NCI-H2081 treated with DMSO at 0.1 percent for 48 hours (cell line): ENCODE results near the gene TMPRSS7.
"Not testable (repeated sequence)": the region's sequence is repeated elsewhere in the genome, so short reads cannot be mapped to it uniquely, and the experiment has no call there.

Source experiments
- DNase-seq: peaks from one replicate; lab custom pipeline; 2025; lab: John Stamatoyannopoulos, UW

Gene TMPRSS7

GRCh38 chr3:112013058-112013783 lies 21.3 kb upstream of the TMPRSS7 start:
- no peak for DNase-seq

GRCh38 chr3:112013784-112014143 lies 20.8 kb upstream of the TMPRSS7 start:
- no peak for DNase-seq

- no peak for DNase-seq
Measured at GRCh38 chr3:112017091-112017490, 17.4 kb upstream of the TMPRSS7 start.

GRCh38 chr3:112018712-112019111 lies 15.8 kb upstream of the TMPRSS7 start:
- DNase-seq = no peak

- no peak for DNase-seq
Measured at GRCh38 chr3:112019716-112020115, 14.8 kb upstream of the TMPRSS7 start.

- DNase-seq = no peak
Measured at GRCh38 chr3:112020674-112021085, 13.9 kb upstream of the TMPRSS7 start.

- DNase-seq = no peak
Measured at GRCh38 chr3:112027142-112027541, 7.4 kb upstream of the TMPRSS7 start.

GRCh38 chr3:112027826-112028225 lies 6.7 kb upstream of the TMPRSS7 start:
- DNase-seq = no peak

GRCh38 chr3:112030901-112031300 lies 3.6 kb upstream of the TMPRSS7 start:
- DNase-seq = no peak

- no peak for DNase-seq
Measured at GRCh38 chr3:112032098-112032731, 2.3 kb upstream of the TMPRSS7 start.

- no peak for DNase-seq
Measured at GRCh38 chr3:112035241-112035640, 705 bp downstream of the TMPRSS7 start.

GRCh38 chr3:112037194-112037593 lies 2.7 kb downstream of the TMPRSS7 start:
- not testable (repeated sequence) for DNase-seq

GRCh38 chr3:112038863-112039262 lies 4.3 kb downstream of the TMPRSS7 start:
- DNase-seq = no peak

- DNase-seq = no peak
Measured at GRCh38 chr3:112041321-112041720, 6.8 kb downstream of the TMPRSS7 start.

GRCh38 chr3:112042842-112043280 lies 8.3 kb downstream of the TMPRSS7 start:
- peak; percentile 99 for DNase-seq

GRCh38 chr3:112043621-112044201 lies 9.2 kb downstream of the TMPRSS7 start:
- DNase-seq = peak; percentile 53

- no peak for DNase-seq
Measured at GRCh38 chr3:112046599-112046998, 12.1 kb downstream of the TMPRSS7 start.

- DNase-seq = no peak
Measured at GRCh38 chr3:112047264-112047663, 12.7 kb downstream of the TMPRSS7 start.

GRCh38 chr3:112048911-112049310 lies 14.4 kb downstream of the TMPRSS7 start:
- DNase-seq = no peak

- no peak for DNase-seq
Measured at GRCh38 chr3:112053229-112053628, 18.7 kb downstream of the TMPRSS7 start.

- DNase-seq = no peak
Measured at GRCh38 chr3:112056451-112056929, 22.0 kb downstream of the TMPRSS7 start.

GRCh38 chr3:112059497-112059896 lies 25.0 kb downstream of the TMPRSS7 start:
- no peak for DNase-seq

GRCh38 chr3:112061152-112061551 lies 26.6 kb downstream of the TMPRSS7 start:
- no peak for DNase-seq
